22Rv1 (cell line): ENCODE results near the gene DGKD.
"Not testable (repeated sequence)": the region's sequence is repeated elsewhere in the genome, so short reads cannot be mapped to it uniquely, and the experiment has no call there.

Source experiments
- H3K27ac ChIP-seq: fragments of 450-650 bp; 2 replicates; pipeline ENCODE4 v1.5.1; 2017
- ZFX ChIP-seq: fragments of 450-650 bp; IDR thresholded peaks from 2 replicates; pipeline ENCODE4 v1.6.1; 2017; ENCODE audit warnings: antibody characterized with exemption, borderline replicate concordance
- TF ChIP-seq, protein P1 (sequence below): fragments of 450-650 bp; IDR thresholded peaks from 2 replicates; pipeline ENCODE4 v1.5.1; 2017; ENCODE audit warnings: mild to moderate bottlenecking

The DGKD gene

GRCh38 chr2:233369897-233370685 is 15.8 kb downstream of the DGKD start:
- no peak for TF ChIP-seq ZFX
- TF ChIP-seq, protein P1, sequence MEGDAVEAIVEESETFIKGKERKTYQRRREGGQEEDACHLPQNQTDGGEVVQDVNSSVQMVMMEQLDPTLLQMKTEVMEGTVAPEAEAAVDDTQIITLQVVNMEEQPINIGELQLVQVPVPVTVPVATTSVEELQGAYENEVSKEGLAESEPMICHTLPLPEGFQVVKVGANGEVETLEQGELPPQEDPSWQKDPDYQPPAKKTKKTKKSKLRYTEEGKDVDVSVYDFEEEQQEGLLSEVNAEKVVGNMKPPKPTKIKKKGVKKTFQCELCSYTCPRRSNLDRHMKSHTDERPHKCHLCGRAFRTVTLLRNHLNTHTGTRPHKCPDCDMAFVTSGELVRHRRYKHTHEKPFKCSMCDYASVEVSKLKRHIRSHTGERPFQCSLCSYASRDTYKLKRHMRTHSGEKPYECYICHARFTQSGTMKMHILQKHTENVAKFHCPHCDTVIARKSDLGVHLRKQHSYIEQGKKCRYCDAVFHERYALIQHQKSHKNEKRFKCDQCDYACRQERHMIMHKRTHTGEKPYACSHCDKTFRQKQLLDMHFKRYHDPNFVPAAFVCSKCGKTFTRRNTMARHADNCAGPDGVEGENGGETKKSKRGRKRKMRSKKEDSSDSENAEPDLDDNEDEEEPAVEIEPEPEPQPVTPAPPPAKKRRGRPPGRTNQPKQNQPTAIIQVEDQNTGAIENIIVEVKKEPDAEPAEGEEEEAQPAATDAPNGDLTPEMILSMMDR = no peak
- H3K27ac ChIP-seq = no peak overlapping the region

GRCh38 chr2:233371641-233372040 is 17.3 kb downstream of the DGKD start:
- no peak overlapping the region for H3K27ac ChIP-seq
- TF ChIP-seq, protein P1 = no peak
- no peak for TF ChIP-seq ZFX

GRCh38 chr2:233372855-233373254 is 18.6 kb downstream of the DGKD start:
- TF ChIP-seq, protein P1 = no peak
- H3K27ac ChIP-seq = no peak overlapping the region

- H3K27ac ChIP-seq = no peak overlapping the region
- TF ChIP-seq, protein P1 = no peak
- TF ChIP-seq ZFX = no peak
Measured at GRCh38 chr2:233373316-233373715, 19.0 kb downstream of the DGKD start.

- H3K27ac ChIP-seq = not testable (repeated sequence)
Measured at GRCh38 chr2:233374776-233375175, 20.5 kb downstream of the DGKD start.

GRCh38 chr2:233375490-233376314 is 21.4 kb downstream of the DGKD start:
- TF ChIP-seq, protein P1 = no peak
- TF ChIP-seq ZFX = no peak
- H3K27ac ChIP-seq = no peak overlapping the region

- H3K27ac ChIP-seq = no peak overlapping the region
- no peak for TF ChIP-seq ZFX
Measured at GRCh38 chr2:233379034-233379433, 24.7 kb downstream of the DGKD start.

DNA sequence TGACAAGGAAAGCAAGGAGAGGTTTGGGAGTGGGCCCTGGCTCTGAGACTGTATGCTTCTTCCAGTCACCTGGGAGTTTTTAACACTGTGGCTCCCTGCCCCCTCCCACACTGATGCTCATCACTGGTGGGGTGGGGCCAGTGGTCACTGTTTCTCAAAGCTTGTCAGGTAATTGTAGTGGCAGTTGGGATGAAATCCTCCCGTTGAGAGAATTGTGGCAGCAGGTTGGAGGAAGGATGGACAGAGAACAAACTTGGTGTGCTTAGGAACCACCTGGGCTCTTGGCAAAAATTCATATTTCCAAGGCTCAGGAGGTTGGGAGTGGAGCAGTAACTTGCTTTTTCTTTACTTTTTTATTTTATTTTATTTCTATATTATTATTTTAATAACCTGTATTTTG is 25.1 kb downstream of the DGKD start:
- H3K27ac ChIP-seq = no peak overlapping the region
- TF ChIP-seq ZFX = no peak
- TF ChIP-seq, protein P1 = no peak
